GM19240 (cell line): ENCODE measurements around the gene MARCHF6.
"Not testable (repeated sequence)": the region's sequence is repeated elsewhere in the genome, so short reads cannot be mapped to it uniquely, and the experiment has no call there.

Experiments
- DNase-seq: peaks from one replicate; pipeline ENCODE4 v3.0.0; 2011; ENCODE audit warnings: low spot score; ENCODE audit not compliant: insufficient read length

MARCHF6 gene

DNA sequence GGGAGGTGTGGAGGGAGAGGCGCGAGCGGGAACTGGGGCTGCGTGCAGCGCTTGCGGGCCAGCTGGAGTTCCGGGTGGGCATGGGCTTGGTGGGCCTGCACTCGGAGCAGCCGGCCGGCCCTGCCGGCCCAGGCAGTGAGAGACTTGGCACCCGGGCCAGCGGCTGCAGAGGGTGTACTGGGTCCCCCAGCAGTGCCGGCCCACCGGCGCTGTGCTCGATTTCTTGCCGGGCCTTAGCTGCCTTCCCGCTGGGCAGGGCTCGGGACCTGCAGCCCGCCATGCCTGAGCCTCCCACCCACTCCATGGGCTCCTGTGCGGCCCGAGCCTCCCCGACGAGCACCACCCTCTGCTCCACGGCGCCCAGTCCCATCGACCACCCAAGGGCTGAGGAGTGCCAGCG is 21.7 kb downstream of the MARCHF6 start:
- not testable (repeated sequence) for DNase-seq

DNA sequence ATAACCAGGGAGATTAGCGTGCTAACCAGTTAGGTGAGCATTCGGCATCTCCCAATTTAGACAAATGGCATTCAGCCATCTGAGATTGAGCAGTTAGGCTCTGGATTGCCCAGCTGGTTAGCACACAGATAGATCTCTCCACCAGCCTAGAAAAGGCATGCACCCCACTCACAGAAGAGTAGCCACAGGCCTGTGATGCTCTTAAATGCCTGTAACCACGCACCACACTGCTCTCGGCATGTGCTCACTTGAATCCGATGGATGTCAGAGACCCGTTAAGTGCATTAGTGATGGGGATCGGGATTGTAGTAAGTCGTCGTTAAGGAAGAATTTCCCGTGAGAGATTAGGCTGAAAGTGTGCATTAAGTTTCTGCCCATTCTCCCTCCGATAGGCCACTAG is 23.0 kb downstream of the MARCHF6 start:
- DNase-seq = no peak

DNA sequence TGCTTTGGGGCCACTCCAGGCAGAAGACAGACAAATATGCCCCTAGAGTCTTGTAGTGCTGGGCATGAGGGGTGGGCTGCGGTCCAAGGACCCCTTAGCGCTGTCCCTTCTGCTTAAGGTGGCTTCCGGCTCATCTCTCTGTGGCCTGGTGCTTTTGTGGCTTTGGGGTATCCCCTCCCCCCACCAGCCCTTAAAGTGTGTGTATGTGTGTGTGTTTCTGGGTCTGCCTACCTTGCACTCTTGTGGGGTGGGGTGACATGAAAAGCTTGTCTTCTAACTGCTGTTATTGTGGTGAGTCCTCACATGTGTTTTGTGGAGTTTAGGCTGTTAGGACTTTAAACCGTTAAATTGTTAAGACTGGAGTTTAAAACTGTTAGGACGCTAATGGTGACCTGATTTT is 23.6 kb downstream of the MARCHF6 start:
- DNase-seq = no peak

DNA sequence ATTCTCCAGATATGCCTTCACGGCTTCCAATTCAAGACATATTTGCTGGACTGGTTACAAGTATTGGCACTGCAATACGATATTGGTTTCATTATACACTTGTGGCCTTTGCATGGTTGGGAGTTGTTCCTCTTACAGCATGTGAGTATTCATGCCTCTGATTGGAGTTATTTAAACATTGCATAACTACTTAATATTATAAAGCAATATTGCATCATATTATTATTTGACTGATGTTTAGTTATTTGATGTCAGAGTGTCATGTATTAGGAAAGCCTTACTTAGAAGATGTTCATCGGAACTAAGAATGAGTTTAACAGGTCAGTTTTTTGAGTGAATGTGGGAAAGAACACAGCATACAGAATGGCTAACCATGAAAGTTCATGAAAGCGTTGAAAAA is 28.3 kb downstream of the MARCHF6 start:
- no peak for DNase-seq

DNA sequence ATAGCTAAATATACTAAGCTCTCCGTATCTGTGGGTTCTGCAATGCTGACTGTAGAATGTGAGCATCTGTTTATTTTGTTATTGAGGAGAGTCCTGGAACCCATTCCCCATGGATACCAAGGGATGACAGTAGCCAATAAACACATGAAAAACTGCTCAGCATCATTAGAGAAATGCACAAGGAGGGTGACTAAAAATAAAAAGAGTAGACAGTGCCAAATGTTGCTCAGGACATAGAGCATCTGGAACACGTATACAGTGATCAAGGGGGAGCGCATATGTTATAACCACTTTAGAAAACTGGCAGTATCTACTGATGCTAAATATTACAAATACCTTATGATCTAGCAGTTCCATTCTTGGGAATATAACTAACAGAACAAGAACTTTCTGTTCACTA is 31.0 kb downstream of the MARCHF6 start:
- DNase-seq = no peak

DNA sequence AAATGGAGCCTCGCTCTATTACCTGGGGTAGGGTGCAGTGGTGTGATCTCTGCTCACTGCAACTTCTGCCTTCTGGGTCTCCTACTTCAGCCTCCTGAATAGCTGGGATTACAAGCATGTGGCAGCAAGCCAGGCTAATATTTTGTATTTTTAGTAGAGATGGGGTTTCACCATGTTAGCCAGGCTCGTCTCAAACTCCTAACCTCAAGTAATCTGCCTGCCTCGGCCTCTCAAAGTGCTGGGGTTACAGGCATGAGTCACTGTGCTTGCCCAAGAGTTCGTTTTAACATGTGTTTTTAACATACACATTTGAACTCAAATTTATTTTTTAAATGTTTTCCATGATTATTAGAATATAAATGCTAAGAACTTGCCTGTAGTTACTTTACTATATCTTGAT is 34.2 kb downstream of the MARCHF6 start:
- no peak for DNase-seq

DNA sequence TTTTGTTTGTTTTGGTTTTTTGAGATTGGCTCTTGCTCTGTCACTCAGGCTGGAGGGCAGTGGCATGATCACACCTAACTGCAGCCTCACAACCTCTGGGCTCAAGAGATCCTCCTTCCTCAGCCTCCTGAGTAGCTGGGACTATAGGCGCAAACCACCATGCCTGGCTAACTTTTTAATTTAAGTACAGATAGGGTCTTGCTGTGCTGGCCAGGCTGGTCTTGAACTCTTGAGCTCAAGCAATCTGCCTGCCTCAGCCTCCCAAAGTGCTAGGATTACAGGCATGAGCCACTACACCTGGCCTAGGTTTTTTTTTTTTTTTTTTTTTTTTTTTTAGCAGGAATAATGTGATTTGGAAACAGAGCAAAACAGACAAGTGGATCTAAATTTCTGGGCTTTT is 37.6 kb downstream of the MARCHF6 start:
- DNase-seq = no peak

DNA sequence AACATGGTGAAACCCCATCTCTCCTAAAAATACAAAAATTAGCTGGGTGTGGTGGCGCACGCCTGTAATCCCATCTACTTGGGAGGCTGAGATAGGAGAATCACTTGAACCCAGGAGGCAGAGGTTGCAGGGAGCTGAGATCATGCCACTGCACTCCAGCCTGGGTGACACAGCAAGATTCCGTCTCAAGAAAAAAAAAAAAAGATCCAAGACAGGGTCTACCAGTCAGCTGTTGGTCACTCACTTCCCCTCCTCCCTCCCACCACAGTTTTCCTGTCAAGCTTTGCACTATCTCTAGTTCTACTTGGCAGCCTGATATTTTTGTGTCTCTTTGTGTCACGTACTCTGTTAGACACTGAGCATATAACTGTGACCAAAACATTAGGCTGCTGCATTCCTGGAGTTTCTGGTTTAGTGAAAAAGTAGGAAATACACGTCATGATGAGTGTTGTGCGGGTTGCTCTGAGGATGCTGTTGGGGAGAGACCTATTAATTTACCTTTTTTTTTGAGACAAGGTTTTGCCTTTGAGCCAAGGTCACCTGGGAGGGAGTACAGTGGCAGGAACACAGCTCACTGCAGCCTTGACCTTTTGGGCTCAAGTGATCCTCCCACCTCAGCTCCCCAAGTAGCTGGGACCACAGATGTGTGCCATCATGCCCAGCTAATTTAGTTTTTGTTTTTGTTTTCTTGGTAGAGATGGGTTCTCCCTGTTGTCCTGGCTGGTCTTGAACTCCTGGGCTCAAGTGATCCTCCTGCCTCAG is 39.3 kb downstream of the MARCHF6 start:
- not testable (repeated sequence) for DNase-seq

DNA sequence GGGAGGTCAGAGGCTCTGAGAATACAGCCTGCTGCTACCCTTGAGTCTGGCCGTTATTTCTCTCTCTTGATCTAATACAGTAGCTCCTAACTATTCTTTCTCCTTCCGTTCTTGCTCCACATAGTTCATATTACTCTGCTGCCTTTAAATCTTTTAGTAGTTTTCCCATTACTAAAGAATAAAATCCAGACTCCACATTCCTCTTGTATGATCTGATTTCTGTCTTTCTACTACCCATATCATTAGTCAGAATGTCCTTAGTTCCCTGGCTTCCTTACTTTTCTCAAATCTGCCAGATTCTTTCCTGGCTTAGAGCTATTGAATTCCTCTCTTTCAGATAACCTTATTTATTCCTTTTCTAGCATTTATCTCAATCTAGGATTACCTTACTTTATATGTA is 40.0 kb downstream of the MARCHF6 start:
- DNase-seq = no peak

DNA sequence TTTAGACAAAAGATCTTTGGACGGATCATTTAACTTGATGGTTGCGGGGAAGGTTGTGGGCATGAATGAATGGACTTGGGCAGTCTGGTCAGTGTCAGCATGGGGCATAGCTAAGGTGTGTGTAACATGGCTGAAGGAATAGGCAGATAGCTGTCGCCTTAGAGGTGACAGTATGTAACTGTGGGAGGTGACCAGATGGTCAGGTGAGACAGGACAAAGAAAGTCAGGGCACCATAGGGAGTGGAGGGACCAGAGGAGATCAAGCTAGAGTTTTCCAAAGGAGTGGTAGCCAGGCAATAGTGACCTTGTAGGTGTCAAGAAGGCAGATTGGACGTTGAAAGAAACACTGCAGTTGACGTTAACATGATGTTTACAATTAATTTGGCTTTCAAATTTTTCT is 43.1 kb downstream of the MARCHF6 start:
- DNase-seq = no peak

DNA sequence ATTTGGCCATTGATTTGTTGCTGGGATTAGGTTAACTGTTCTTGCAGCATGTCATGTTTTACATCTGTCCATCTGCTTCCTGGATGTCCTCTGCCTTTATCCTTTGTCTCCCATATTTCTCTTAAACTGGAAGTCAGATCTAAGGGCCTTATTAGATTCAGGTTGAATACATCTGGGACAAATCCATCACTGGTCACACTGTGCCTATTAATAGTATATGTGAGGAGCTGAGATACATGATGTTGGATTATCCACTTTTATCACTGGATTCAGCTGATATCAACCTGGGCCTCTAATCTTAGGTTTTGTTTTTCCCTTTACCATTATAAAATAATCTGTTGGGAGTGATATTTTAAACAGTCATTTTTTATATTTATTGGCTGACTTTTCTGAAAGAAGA is 46.3 kb downstream of the MARCHF6 start:
- DNase-seq = no peak

DNA sequence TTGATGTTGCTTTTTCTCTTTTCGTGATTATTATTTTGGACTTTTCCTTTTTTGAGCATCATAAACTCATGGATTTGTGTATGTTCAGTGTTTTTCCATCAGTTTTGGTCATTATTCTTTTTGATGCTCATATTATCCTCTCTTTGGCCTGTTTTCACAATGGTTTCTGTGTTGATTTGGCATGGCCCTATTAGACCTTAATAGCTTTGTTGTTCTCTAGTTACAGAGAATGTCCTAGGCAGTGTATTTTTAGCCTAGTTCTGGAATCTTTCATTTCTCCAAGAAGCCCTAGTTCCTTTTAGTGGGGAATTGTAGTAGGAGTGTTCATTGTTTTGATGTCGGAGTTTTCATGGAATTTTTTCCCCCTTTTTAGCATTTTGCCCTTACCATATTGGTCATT is 46.9 kb downstream of the MARCHF6 start:
- no peak for DNase-seq

DNA sequence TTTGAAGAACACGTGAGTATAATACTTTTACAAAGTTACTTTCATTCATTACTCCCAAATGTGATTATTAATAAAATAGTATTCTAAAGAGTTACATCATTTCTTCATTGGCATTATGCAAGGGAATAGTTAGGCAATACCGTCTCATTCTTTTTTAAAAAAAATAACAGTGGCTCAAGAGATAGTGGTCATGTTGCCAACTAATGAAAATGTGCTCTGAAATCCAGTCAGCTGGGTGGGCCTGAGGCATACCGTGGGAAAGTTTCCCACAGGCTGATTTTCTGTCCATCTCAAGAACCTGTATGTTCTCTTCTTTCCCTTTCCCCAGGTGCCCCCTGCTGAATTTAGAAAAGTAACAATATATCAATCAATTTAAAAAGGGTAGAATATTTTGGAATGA is 47.3 kb downstream of the MARCHF6 start:
- DNase-seq = no peak

DNA sequence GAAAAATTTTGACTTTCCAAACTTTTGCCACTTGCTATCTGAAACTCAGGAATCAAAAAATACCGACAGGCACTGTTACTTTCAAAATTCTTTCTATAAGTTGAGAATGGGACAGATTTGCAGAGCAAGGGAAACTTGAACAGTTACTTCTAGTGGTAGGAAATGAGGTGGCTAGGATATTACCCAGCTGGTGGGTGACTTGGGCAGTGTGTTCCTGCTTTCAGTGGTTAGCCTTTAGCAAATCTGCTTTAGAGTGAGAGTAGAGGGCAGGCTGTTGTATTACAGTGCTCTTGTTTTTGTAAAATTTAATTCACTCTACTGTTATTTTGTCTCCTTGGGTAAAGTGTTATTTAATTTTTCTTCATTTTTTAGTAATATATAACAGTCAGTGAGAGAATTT is 48.0 kb downstream of the MARCHF6 start:
- DNase-seq = no peak
